ENCODE data around the gene MED13.

DNA sequence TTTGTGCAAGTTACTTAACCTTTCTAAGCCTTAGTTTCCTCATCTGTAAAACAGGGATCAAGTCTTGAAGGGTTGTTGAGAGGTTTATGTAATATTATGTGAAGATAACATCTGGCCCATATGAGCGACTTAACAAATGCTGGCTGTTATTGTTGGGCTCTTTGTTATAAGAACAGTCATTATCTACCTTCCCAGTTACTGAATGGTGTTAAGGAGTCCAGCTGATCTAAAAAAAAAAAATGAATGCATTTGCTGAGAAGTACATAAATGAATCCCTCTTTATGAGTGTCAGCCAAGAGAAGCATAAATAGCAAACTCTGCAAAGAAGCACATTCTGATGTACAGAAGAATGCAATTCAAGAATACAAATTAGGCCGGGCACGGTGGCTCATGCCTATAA, 24.3 kb upstream of the MED13 start:
- TF ChIP-seq, protein P1, sequence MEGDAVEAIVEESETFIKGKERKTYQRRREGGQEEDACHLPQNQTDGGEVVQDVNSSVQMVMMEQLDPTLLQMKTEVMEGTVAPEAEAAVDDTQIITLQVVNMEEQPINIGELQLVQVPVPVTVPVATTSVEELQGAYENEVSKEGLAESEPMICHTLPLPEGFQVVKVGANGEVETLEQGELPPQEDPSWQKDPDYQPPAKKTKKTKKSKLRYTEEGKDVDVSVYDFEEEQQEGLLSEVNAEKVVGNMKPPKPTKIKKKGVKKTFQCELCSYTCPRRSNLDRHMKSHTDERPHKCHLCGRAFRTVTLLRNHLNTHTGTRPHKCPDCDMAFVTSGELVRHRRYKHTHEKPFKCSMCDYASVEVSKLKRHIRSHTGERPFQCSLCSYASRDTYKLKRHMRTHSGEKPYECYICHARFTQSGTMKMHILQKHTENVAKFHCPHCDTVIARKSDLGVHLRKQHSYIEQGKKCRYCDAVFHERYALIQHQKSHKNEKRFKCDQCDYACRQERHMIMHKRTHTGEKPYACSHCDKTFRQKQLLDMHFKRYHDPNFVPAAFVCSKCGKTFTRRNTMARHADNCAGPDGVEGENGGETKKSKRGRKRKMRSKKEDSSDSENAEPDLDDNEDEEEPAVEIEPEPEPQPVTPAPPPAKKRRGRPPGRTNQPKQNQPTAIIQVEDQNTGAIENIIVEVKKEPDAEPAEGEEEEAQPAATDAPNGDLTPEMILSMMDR (IDR thresholded peaks at IDR 0.05): no peak
- no peak for TF ChIP-seq POLR2A (IDR thresholded peaks at IDR 0.05)
